Endothelial cell of umbilical vein (primary cell): ENCODE data around the gene MOBP.

Experiments used
- EZH2 ChIP-seq: IDR thresholded peaks from 2 replicates; pipeline ENCODE4 v1.6.1; 2012; ENCODE audit warnings: borderline replicate concordance, low read depth, mild to moderate bottlenecking, moderate library complexity, low read length, inconsistent platforms; ENCODE audit not compliant: severe bottlenecking
- FOS ChIP-seq: IDR thresholded peaks from 2 replicates; pipeline ENCODE4 v1.6.1; 2011; ENCODE audit warnings: mild to moderate bottlenecking, low read length, moderate library complexity, borderline replicate concordance; ENCODE audit not compliant: insufficient read depth
- GATA2 ChIP-seq: IDR thresholded peaks from 2 replicates; pipeline ENCODE4 v1.7.0; 2011; ENCODE audit warnings: low read depth, mild to moderate bottlenecking, moderate library complexity, mixed read lengths, low read length; ENCODE audit not compliant: insufficient read length, insufficient read depth
- JUN ChIP-seq: IDR thresholded peaks from 2 replicates; pipeline ENCODE4 v1.6.1; 2011; ENCODE audit warnings: borderline replicate concordance, low read depth; ENCODE audit not compliant: insufficient read length, insufficient read depth
- MYC ChIP-seq: IDR thresholded peaks from one replicate; pipeline ENCODE4 v1.6.1; 2011; ENCODE audit warnings: mild to moderate bottlenecking, low read depth, low read length
- POLR2A ChIP-seq: IDR thresholded peaks from 2 replicates; pipeline ENCODE4 v1.6.1; 2012; ENCODE audit warnings: low read depth, mild to moderate bottlenecking, control low read depth, low read length
- POLR2AphosphoS5 ChIP-seq: IDR thresholded peaks from 2 replicates; pipeline ENCODE4 v1.6.1; 2012; ENCODE audit warnings: low read depth, mild to moderate bottlenecking, control low read depth, low read length, moderate library complexity; ENCODE audit not compliant: insufficient read depth
- TF ChIP-seq, protein P1 (sequence below), 2 donors: IDR thresholded peaks; 1 replicate in 1 of 2; 2 replicates in 1 of 2; pipeline ENCODE4 v1.5.1; 2011; ENCODE audit warnings: low read length in 2 of 2, mild to moderate bottlenecking in 2 of 2, moderate library complexity in 2 of 2, control low read depth in 1 of 2, inconsistent platforms in 1 of 2, low read depth in 1 of 2; ENCODE audit not compliant: insufficient read depth in 1 of 2; ENCODE audit errors: extremely low read depth in 1 of 2
- TF ChIP-seq, protein P2 (sequence below): IDR thresholded peaks from 2 replicates; pipeline ENCODE4 v1.6.1; 2011; ENCODE audit not compliant: insufficient read depth, insufficient read length

DNA sequence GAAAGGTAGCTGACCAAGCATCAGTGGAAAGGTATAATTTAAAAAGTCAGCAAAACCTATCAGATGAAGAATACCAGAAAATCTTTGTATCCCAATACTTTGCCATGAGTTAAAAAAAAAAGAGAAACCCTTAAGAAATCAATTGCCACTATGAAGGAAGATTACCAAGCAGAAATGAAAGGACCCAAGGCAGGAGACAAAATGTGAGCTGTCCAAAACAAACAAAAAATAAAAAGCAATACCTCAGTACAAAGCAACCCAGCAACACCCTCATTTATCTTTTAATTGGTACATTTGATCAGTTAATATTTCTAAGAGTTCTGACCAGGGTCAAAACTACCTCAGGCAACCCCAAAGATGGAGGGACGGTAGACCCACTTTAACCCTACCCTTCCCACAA is 65.3 kb downstream of the MOBP start:
- TF ChIP-seq, protein P1, sequence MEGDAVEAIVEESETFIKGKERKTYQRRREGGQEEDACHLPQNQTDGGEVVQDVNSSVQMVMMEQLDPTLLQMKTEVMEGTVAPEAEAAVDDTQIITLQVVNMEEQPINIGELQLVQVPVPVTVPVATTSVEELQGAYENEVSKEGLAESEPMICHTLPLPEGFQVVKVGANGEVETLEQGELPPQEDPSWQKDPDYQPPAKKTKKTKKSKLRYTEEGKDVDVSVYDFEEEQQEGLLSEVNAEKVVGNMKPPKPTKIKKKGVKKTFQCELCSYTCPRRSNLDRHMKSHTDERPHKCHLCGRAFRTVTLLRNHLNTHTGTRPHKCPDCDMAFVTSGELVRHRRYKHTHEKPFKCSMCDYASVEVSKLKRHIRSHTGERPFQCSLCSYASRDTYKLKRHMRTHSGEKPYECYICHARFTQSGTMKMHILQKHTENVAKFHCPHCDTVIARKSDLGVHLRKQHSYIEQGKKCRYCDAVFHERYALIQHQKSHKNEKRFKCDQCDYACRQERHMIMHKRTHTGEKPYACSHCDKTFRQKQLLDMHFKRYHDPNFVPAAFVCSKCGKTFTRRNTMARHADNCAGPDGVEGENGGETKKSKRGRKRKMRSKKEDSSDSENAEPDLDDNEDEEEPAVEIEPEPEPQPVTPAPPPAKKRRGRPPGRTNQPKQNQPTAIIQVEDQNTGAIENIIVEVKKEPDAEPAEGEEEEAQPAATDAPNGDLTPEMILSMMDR (IDR thresholded peaks at IDR 0.05; ENCODE audit: extremely low read depth in 1 of 2, insufficient read depth in 1 of 2, low read depth in 1 of 2, low read length in 2 of 2): no peak
- no peak for TF ChIP-seq POLR2AphosphoS5
- no peak for TF ChIP-seq JUN
- TF ChIP-seq POLR2A: no peak
- TF ChIP-seq EZH2: no peak
- TF ChIP-seq, protein P2, sequence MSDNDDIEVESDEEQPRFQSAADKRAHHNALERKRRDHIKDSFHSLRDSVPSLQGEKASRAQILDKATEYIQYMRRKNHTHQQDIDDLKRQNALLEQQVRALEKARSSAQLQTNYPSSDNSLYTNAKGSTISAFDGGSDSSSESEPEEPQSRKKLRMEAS: no peak
- TF ChIP-seq MYC: no peak
- TF ChIP-seq FOS: no peak
- no peak for TF ChIP-seq GATA2
